Sigmoid colon (tissue), 4 donors: ENCODE results near the gene MYT1.

Source experiments
- CTCF ChIP-seq, 4 experiments: fragments of 450-650 bp in 3 of 4; fragments of 200-600 bp in 1 of 4; IDR thresholded peaks; one replicate each; pipeline ENCODE4 v1.5.1; 2016 to 2019; ENCODE audit warnings: antibody characterized with exemption in 4 of 4, mild to moderate bottlenecking in 3 of 4, moderate library complexity in 2 of 4
- EP300 ChIP-seq, 4 donors: sonication (generic); formaldehyde crosslinking; IDR thresholded peaks; one replicate each; pipeline ENCODE4 v1.6.1; 2017; ENCODE audit warnings: antibody characterized with exemption in 4 of 4
- POLR2A ChIP-seq, 2 donors: fragments of 450-650 bp; IDR thresholded peaks; one replicate each; pipeline ENCODE4 v1.6.1; 2016; ENCODE audit warnings: antibody characterized with exemption in 2 of 2, mild to moderate bottlenecking in 2 of 2, moderate library complexity in 2 of 2
- POLR2AphosphoS5 ChIP-seq, 4 donors: sonication (generic); formaldehyde crosslinking; IDR thresholded peaks; one replicate each; pipeline ENCODE4 v1.6.1; 2017; ENCODE audit warnings: antibody characterized with exemption in 4 of 4

- TF ChIP-seq CTCF (IDR thresholded peaks at IDR 0.05) (no peak), POLR2AphosphoS5 (IDR thresholded peaks at IDR 0.05) (no peak), EP300 (IDR thresholded peaks at IDR 0.05) (no peak), POLR2A (IDR thresholded peaks at IDR 0.05) (no peak)
Measured at GRCh38 chr20:64265201-64265600, 100.9 kb downstream of the MYT1 start.
